ENCODE measurements around the gene UBE2D1.
A peak's percentile ranks its signal among the peaks of the same experiment; 100 is the strongest.
"Not testable (repeated sequence)": the region's sequence is repeated elsewhere in the genome, so short reads cannot be mapped to it uniquely, and the experiment has no call there.

UBE2D1 gene

GRCh38 chr10:58373442-58373827 is 38.6 kb downstream of the UBE2D1 start:
- DNase-seq = no peak

- DNase-seq = no peak
These were observed 47.7 kb downstream of the UBE2D1 start for GRCh38 chr10:58382489-58382995.

DNA sequence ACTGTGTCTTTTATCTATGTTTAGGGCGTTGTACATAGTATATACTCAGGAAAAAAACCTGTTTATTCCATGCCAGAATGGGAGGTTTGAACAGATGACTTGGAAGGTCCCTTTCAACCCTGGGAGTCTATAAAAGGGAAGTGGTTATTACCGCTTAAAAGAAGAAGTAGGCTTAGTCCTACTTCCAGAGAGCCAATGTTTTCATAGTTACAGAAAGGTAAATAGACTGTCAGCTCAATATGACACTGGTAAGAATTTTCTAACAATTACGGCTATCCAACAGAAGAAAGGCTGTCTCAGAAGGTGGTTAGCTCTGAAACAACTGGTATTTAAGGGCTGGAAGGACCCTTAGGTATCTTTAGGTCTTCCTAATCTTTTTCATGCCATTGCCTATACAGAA is 49.3 kb downstream of the UBE2D1 start:
- no peak for DNase-seq

GRCh38 chr10:58384544-58384998 is 49.8 kb downstream of the UBE2D1 start:
- DNase-seq = no peak

GRCh38 chr10:58384999-58385783 is 50.4 kb downstream of the UBE2D1 start, which contains the start of gene TFAM:
TFAM (plus strand) TSS chr10:58385410; CDS start chr10:58385548, 138 bp downstream.
- peak; percentile 94 for DNase-seq

GRCh38 chr10:58385784-58386112 is 50.9 kb downstream of the UBE2D1 start:
- no peak for DNase-seq

DNA sequence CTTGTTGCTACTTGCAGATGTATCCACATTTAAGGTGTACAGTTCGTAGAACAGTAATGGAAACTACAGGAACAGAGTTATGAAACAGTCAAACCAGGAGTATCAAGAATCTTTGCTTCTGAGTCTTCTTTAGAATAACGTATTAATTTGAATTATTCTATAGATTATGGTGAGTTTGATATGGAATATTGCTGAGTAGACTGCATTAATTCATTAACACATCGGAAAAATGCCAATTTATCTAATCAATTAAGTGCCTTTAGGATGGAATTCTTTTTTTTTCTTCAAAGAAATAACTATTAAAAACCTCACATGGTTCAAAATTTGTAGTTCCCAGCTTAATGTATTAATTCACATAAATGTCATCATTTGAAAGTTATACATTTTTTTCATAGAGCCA is 54.2 kb downstream of the UBE2D1 start:
- no peak for DNase-seq

- no peak for DNase-seq
These were observed 58.5 kb downstream of the UBE2D1 start for GRCh38 chr10:58393317-58393716.

GRCh38 chr10:58394471-58394870 is 59.7 kb downstream of the UBE2D1 start:
- DNase-seq = no peak

GRCh38 chr10:58396057-58396456 is 61.3 kb downstream of the UBE2D1 start:
- DNase-seq = no peak

GRCh38 chr10:58397830-58398229 is 63.0 kb downstream of the UBE2D1 start:
- no peak for DNase-seq

GRCh38 chr10:58399410-58399809 is 64.6 kb downstream of the UBE2D1 start:
- no peak for DNase-seq

GRCh38 chr10:58400609-58401008 is 65.8 kb downstream of the UBE2D1 start:
- no peak for DNase-seq

DNA sequence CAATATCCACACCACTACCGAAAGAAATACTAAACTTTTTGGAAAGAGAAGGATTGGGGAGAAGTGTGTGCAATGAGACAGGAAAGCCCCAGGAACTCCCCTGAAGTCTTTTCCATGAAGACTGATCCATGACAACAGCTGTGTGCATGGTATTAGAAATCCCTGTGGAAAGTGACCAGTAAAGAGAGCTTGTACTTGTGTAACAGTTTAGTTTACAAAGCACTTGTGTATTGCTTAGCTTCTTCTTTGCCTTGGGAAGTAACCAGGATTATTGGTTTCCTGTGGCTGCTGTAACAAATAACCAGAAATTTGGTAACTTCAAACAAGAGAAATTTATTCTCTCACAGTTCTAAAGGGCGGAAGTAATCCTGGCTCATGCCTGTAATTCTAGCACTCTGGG is 69.2 kb downstream of the UBE2D1 start:
- no peak for DNase-seq

DNA sequence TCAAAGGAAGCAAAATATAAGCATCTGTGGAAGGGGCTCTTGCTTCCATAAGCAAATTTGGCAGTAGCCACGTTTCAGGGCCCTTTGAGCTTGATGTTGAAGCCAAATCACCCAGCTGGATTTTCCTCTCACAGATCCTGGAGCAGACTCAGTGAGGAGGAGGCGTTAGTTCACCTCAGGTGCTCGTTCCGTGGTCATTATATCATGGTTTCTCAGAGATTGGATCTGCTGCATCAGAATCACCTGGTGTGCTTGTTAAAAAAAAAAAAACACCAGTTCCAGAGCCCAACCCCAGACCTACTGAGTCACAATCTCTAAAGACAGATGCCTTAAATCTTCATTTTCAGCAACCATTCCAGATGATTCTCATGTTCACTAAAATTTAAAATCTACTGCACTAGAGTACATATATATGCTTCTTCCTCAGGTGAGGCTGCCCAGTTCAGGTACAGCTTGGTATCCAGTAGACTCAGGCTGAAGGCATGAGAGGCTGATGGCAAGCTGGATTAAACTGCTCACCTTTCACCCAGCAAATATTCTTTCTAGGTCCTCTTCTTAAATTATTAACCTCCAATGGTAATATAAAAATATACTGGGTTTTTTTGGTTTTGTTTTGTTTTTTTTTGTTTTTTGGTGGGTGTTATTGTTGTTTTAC is 75.3 kb downstream of the UBE2D1 start:
- DNase-seq = no peak

- DNase-seq = no peak
These were observed 77.7 kb downstream of the UBE2D1 start for GRCh38 chr10:58412502-58412961.

- DNase-seq = no peak
These were observed 79.7 kb downstream of the UBE2D1 start for GRCh38 chr10:58414270-58415041.

DNA sequence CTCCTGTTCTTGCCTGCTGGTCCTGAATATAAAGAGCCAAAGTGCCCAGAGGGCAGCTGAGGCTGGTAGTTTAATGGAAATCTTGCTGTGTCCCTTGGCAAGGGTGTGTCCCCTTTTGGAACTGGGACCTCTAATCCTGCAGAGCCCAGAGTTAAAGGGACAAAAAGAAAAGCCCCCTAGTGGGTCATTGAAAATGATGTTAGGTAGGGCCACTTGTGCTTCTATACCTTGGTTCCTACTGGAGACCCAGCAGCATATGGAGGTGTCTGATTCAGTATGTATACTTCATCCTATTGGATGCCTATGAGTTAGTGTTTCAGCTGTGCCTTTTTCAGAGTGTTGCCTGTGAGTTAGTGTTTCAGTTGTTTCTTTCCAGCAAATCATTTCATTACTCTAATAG is 81.0 kb downstream of the UBE2D1 start:
- no peak for DNase-seq

GRCh38 chr10:58417902-58418301 is 83.1 kb downstream of the UBE2D1 start:
- DNase-seq = not testable (repeated sequence)

All from right kidney (tissue), 1 donor.